HEK293 (cell line): ENCODE results near the gene HIPK4.
A peak's percentile ranks its signal among the peaks of the same experiment; 100 is the strongest.

Source experiments
- GLI4 ChIP-seq: fragments of 450-650 bp; formaldehyde crosslinking; IDR thresholded peaks from 2 replicates; pipeline ENCODE4 v1.5.1; 2016; ENCODE audit warnings: missing biosample characterization, missing genetic modification characterization
- GLIS2 ChIP-seq: fragments of 450-650 bp; formaldehyde crosslinking; IDR thresholded peaks from 2 replicates; pipeline ENCODE4 v1.5.1; 2016; ENCODE audit warnings: missing biosample characterization, missing genetic modification characterization
- OVOL3 ChIP-seq: fragments of 450-650 bp; formaldehyde crosslinking; IDR thresholded peaks from 2 replicates; pipeline ENCODE4 v1.5.1; 2016; ENCODE audit warnings: missing biosample characterization, missing genetic modification characterization
- REPIN1 ChIP-seq: fragments of 450-650 bp; formaldehyde crosslinking; IDR thresholded peaks from 2 replicates; pipeline ENCODE4 v1.5.1; 2017; ENCODE audit warnings: missing biosample characterization, missing genetic modification characterization, low read depth
- SCRT1 ChIP-seq: fragments of 450-650 bp; formaldehyde crosslinking; IDR thresholded peaks from 2 replicates; pipeline ENCODE4 v1.5.1; 2016; ENCODE audit warnings: missing biosample characterization, missing genetic modification characterization, borderline replicate concordance
- SP7 ChIP-seq: fragments of 450-650 bp; formaldehyde crosslinking; IDR thresholded peaks from 2 replicates; pipeline ENCODE4 v1.5.1; 2016; ENCODE audit warnings: missing biosample characterization, missing genetic modification characterization
- YY1 ChIP-seq: fragments of 450-650 bp; formaldehyde crosslinking; IDR thresholded peaks from 2 replicates; pipeline ENCODE4 v1.5.1; 2018; ENCODE audit warnings: missing biosample characterization, missing genetic modification characterization
- ZBTB49 ChIP-seq: fragments of 450-650 bp; formaldehyde crosslinking; IDR thresholded peaks from 2 replicates; pipeline ENCODE4 v1.5.1; 2016; ENCODE audit warnings: missing biosample characterization, missing genetic modification characterization, low read depth
- ZFHX2 ChIP-seq: fragments of 450-650 bp; formaldehyde crosslinking; conservative IDR thresholded peaks from 2 replicates; pipeline ENCODE4 v1.5.1; 2016; ENCODE audit warnings: missing biosample characterization, missing genetic modification characterization
- ZFP41 ChIP-seq: fragments of 450-650 bp; formaldehyde crosslinking; IDR thresholded peaks from 2 replicates; pipeline ENCODE4 v1.5.1; 2016; ENCODE audit warnings: missing biosample characterization, missing genetic modification characterization, borderline replicate concordance
- ZIC2 ChIP-seq: fragments of 450-650 bp; formaldehyde crosslinking; IDR thresholded peaks from 2 replicates; pipeline ENCODE4 v1.5.1; 2016; ENCODE audit warnings: missing biosample characterization, missing genetic modification characterization
- ZNF138 ChIP-seq: fragments of 450-650 bp; formaldehyde crosslinking; IDR thresholded peaks from 2 replicates; pipeline ENCODE4 v1.5.1; 2016; ENCODE audit warnings: missing biosample characterization, missing genetic modification characterization, borderline replicate concordance
- ZNF174 ChIP-seq: fragments of 450-650 bp; formaldehyde crosslinking; IDR thresholded peaks from 2 replicates; pipeline ENCODE4 v1.5.0; 2017; ENCODE audit warnings: missing biosample characterization, mild to moderate bottlenecking, missing genetic modification characterization
- ZNF26 ChIP-seq: fragments of 450-650 bp; formaldehyde crosslinking; IDR thresholded peaks from 2 replicates; pipeline ENCODE4 v1.5.1; 2016; ENCODE audit warnings: missing biosample characterization, missing genetic modification characterization
- ZNF302 ChIP-seq: fragments of 450-650 bp; formaldehyde crosslinking; IDR thresholded peaks from 2 replicates; pipeline ENCODE4 v1.5.1; 2016; ENCODE audit warnings: missing biosample characterization, missing genetic modification characterization, low read depth
- ZNF311 ChIP-seq: fragments of 450-650 bp; formaldehyde crosslinking; IDR thresholded peaks from 2 replicates; pipeline ENCODE4 v1.5.1; 2017; ENCODE audit warnings: missing biosample characterization, missing genetic modification characterization, borderline replicate concordance
- ZNF335 ChIP-seq: fragments of 450-650 bp; formaldehyde crosslinking; conservative IDR thresholded peaks from 2 replicates; pipeline ENCODE4 v1.5.1; 2016; ENCODE audit warnings: missing biosample characterization, missing genetic modification characterization
- ZNF423 ChIP-seq: fragments of 450-650 bp; formaldehyde crosslinking; IDR thresholded peaks from 2 replicates; pipeline ENCODE4 v1.5.1; 2016; ENCODE audit warnings: missing biosample characterization, missing genetic modification characterization
- ZNF426 ChIP-seq: fragments of 450-650 bp; formaldehyde crosslinking; IDR thresholded peaks from 2 replicates; pipeline ENCODE4 v1.5.1; 2017; ENCODE audit warnings: missing biosample characterization, missing genetic modification characterization, mild to moderate bottlenecking, inconsistent platforms, moderate library complexity
- ZNF433 ChIP-seq: fragments of 450-650 bp; formaldehyde crosslinking; IDR thresholded peaks from 2 replicates; pipeline ENCODE4 v1.5.1; 2016; ENCODE audit warnings: missing biosample characterization, missing genetic modification characterization, low read depth
- ZNF488 ChIP-seq: fragments of 450-650 bp; formaldehyde crosslinking; IDR thresholded peaks from 2 replicates; pipeline ENCODE4 v1.5.1; 2016; ENCODE audit warnings: missing biosample characterization, missing genetic modification characterization
- ZNF529 ChIP-seq: fragments of 450-650 bp; formaldehyde crosslinking; IDR thresholded peaks from 2 replicates; pipeline ENCODE4 v1.5.1; 2017; ENCODE audit warnings: missing genetic modification characterization, missing biosample characterization; ENCODE audit not compliant: insufficient replicate concordance
- ZNF548 ChIP-seq: fragments of 450-650 bp; formaldehyde crosslinking; IDR thresholded peaks from 2 replicates; pipeline ENCODE4 v1.5.1; 2016; ENCODE audit warnings: missing biosample characterization, missing genetic modification characterization
- ZNF580 ChIP-seq: fragments of 450-650 bp; formaldehyde crosslinking; IDR thresholded peaks from 2 replicates; pipeline ENCODE4 v1.5.1; 2016; ENCODE audit warnings: missing biosample characterization, missing genetic modification characterization
- ZNF596 ChIP-seq: fragments of 450-650 bp; IDR thresholded peaks from 2 replicates; pipeline ENCODE4 v1.5.0; 2018; ENCODE audit warnings: missing biosample characterization, mild to moderate bottlenecking, missing genetic modification characterization, moderate library complexity
- ZNF623 ChIP-seq: fragments of 450-650 bp; formaldehyde crosslinking; IDR thresholded peaks from 2 replicates; pipeline ENCODE4 v1.5.1; 2016; ENCODE audit warnings: missing biosample characterization, missing genetic modification characterization
- ZNF670 ChIP-seq: fragments of 450-650 bp; formaldehyde crosslinking; IDR thresholded peaks from 2 replicates; pipeline ENCODE4 v1.5.1; 2016; ENCODE audit warnings: missing biosample characterization, missing genetic modification characterization, low read depth
- ZNF76 ChIP-seq: fragments of 450-650 bp; formaldehyde crosslinking; IDR thresholded peaks from 2 replicates; pipeline ENCODE4; 2016; ENCODE audit warnings: low read depth, missing biosample characterization, missing genetic modification characterization, borderline replicate concordance
- ZNF785 ChIP-seq: fragments of 450-650 bp; formaldehyde crosslinking; IDR thresholded peaks from 2 replicates; pipeline ENCODE4 v1.5.1; 2016; ENCODE audit warnings: missing biosample characterization, missing genetic modification characterization
- ZSCAN30 ChIP-seq: fragments of 450-650 bp; IDR thresholded peaks from 2 replicates; pipeline ENCODE4 v1.5.1; 2018; ENCODE audit warnings: missing biosample characterization, mild to moderate bottlenecking, missing genetic modification characterization, moderate library complexity
- TF ChIP-seq, protein P1 (sequence below): fragments of 450-650 bp; formaldehyde crosslinking; IDR thresholded peaks from 2 replicates; pipeline ENCODE4 v1.5.1; 2017; ENCODE audit warnings: missing biosample characterization, missing genetic modification characterization
- TF ChIP-seq, protein P2 (sequence below): fragments of 450-650 bp; formaldehyde crosslinking; IDR thresholded peaks from 2 replicates; pipeline ENCODE4 v1.5.1; 2016; ENCODE audit warnings: missing biosample characterization, missing genetic modification characterization

The HIPK4 gene

DNA sequence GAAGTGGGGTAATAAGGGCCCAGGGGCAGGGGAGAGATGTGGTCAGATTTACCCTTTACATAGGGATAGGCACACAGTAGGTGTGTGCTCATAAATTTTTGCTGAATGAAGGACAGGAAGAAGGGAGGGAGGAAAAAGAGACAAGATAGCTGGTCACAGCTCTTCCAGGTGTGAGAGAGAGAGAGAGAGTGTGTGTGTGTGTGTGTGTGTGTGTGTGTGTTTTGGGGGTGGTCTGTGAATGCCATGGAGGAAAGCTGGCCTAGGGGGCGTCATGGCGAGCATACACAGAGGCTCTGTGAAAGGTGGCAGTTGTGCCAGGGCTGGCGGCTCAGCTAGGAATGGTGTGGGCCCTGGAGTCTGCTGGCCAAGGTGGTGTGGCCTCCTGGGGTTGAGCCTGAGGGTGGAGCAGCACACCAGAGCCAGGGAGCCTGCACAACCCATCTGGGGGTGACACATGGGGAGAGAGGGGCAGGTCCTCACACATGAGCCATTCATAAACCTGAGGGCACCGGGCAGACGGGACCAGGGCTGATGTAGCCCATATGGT, 29.2 kb upstream of the HIPK4 start (continued):
- no peak for TF ChIP-seq ZNF26 (tag by site-specific recombination)
- TF ChIP-seq OVOL3 (tag by site-specific recombination), result no peak
- TF ChIP-seq ZNF302 (tag by site-specific recombination), result no peak
- no peak for TF ChIP-seq ZFHX2 (tag by site-specific recombination)
- TF ChIP-seq SP7, result no peak
- no peak for TF ChIP-seq ZNF76
- TF ChIP-seq ZNF548 (tag by site-specific recombination), result peak; percentile 41; the same call in 1 of the 2 replicates
- TF ChIP-seq, protein P1, sequence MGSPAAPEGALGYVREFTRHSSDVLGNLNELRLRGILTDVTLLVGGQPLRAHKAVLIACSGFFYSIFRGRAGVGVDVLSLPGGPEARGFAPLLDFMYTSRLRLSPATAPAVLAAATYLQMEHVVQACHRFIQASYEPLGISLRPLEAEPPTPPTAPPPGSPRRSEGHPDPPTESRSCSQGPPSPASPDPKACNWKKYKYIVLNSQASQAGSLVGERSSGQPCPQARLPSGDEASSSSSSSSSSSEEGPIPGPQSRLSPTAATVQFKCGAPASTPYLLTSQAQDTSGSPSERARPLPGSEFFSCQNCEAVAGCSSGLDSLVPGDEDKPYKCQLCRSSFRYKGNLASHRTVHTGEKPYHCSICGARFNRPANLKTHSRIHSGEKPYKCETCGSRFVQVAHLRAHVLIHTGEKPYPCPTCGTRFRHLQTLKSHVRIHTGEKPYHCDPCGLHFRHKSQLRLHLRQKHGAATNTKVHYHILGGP (tag by site-specific recombination), result no peak
- TF ChIP-seq ZNF335, result no peak
- TF ChIP-seq ZNF488 (tag by site-specific recombination), result no peak
- TF ChIP-seq GLIS2 (tag by site-specific recombination), result peak; percentile 42; the same call in 1 of the 2 replicates
- no peak for TF ChIP-seq ZNF670
- TF ChIP-seq ZNF311 (tag by site-specific recombination), result peak; percentile 81; the same call in 1 of the 2 replicates
- TF ChIP-seq ZNF596 (tag by site-specific recombination), result no peak
- TF ChIP-seq ZNF580 (tag by site-specific recombination), result no peak
- TF ChIP-seq, protein P2, sequence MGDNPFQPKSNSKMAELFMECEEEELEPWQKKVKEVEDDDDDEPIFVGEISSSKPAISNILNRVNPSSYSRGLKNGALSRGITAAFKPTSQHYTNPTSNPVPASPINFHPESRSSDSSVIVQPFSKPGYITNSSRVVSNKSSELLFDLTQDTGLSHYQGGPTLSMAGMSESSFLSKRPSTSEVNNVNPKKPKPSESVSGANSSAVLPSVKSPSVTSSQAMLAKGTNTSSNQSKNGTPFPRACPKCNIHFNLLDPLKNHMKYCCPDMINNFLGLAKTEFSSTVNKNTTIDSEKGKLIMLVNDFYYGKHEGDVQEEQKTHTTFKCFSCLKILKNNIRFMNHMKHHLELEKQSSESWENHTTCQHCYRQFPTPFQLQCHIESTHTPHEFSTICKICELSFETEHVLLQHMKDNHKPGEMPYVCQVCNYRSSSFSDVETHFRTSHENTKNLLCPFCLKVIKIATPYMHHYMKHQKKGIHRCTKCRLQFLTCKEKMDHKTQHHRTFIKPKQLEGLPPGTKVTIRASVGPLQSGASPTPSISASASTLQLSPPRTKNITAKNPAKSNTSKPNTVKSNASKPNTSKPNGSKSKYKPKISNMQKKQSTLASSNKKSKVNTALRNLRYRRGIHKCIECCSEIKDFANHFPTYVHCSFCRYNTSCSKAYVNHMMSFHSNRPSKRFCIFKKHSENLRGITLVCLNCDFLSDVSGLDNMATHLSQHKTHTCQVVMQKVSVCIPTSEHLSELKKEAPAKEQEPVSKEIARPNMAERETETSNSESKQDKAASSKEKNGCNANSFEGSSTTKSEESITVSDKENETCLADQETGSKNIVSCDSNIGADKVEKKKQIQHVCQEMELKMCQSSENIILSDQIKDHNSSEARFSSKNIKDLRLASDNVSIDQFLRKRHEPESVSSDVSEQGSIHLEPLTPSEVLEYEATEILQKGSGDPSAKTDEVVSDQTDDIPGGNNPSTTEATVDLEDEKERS (tag by site-specific recombination), result no peak
- no peak for TF ChIP-seq ZNF426 (tag by site-specific recombination)
- TF ChIP-seq ZNF785, result no peak
- TF ChIP-seq ZNF423 (tag by site-specific recombination), result peak; percentile 35; the same call in 1 of the 2 replicates
- no peak for TF ChIP-seq SCRT1 (tag by site-specific recombination)
- 0 out of 2 replicates have a peak, but pooled peaks have one; percentile 33 for TF ChIP-seq ZIC2 (tag by site-specific recombination)
- TF ChIP-seq ZNF529, result no peak
- no peak for TF ChIP-seq ZSCAN30 (tag by site-specific recombination)
- no peak for TF ChIP-seq YY1 (tag by site-specific recombination)
- no peak for TF ChIP-seq ZNF623
- no peak for TF ChIP-seq ZNF174 (tag by site-specific recombination)
- no peak for TF ChIP-seq ZBTB49 (tag by site-specific recombination)
- TF ChIP-seq ZNF138, result no peak
- no peak for TF ChIP-seq REPIN1
- no peak for TF ChIP-seq GLI4 (tag by site-specific recombination)
- TF ChIP-seq ZFP41 (tag by site-specific recombination), result no peak
- no peak for TF ChIP-seq ZNF433 (tag by site-specific recombination)
